ENCODE measurements around the gene ASCL2.

DNA sequence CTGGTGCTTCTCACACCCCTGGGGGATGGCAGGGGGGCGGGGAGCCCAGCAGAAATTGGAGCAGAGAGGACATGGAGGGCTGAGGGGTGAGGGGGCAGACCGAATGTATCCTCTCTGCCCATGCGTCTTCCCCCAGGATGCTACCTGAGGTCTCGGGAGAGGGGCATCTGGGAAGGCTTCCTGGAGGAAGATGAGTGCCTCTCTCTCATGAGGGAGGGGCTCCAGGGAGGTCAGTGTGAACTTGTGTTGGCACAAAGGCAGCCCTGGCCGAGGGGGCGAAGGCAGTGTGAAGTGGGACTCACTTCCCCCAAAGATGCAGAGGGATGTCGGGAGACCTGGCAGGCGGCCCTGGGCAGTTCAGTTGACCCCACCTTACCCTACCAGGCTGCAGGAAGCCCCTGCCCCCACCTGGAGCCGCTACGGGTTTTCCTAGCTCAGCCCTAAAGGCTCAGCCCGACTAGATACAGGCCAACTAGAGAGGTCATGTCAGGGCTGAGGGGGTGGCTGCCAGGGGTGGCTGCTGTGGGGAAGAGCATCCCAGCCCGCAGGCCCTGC, 10.4 kb downstream of the ASCL2 start:
- TF ChIP-seq HDGF (IDR thresholded peaks at IDR 0.05; ENCODE audit: borderline replicate concordance) (no peak), FOXK2 (IDR thresholded peaks at IDR 0.05) (no peak), CTBP1 (IDR thresholded peaks at IDR 0.05; ENCODE audit: borderline replicate concordance) (no peak), SUZ12 (IDR thresholded peaks at IDR 0.05) (no peak), ARNT (IDR thresholded peaks at IDR 0.05) (no peak)
